K562 (cell line): ENCODE data around the gene POMT1. TPM values are rescaled to one million over a fixed set of nuclear protein-coding genes. Genes with fewer than 3 reads are reported as not detected.

ENCODE experiments used
- ELF2 ChIP-seq: fragments of 250-450 bp; sonication (Bioruptor Pico); IDR thresholded peaks from 2 replicates; pipeline ENCODE4 v1.5.0; 2021; ENCODE audit warnings: mild to moderate bottlenecking
- ETS2 ChIP-seq: IDR thresholded peaks from 2 replicates; pipeline ENCODE4 v1.6.1; 2016; ENCODE audit warnings: borderline replicate concordance, missing genetic modification characterization, mild to moderate bottlenecking, moderate library complexity, missing compliant biosample characterization; ENCODE audit not compliant: poor library complexity, severe bottlenecking
- GATAD2B ChIP-seq: fragments of 450-650 bp; IDR thresholded peaks from 2 replicates; pipeline ENCODE4 v1.6.1; 2017; ENCODE audit warnings: mild to moderate bottlenecking, borderline replicate concordance
- REST ChIP-seq, 2 experiments: fragments of 450-650 bp; formaldehyde crosslinking in 1 of 2; IDR thresholded peaks; 2 replicates each; pipeline versions ENCODE4 v1.4.0 to v1.6.1; 2014 to 2020; ENCODE audit warnings: mild to moderate bottlenecking in 2 of 2, borderline replicate concordance in 1 of 2, low read depth in 1 of 2
- ZBTB17 ChIP-seq: fragments of 450-650 bp; formaldehyde crosslinking; IDR thresholded peaks from 2 replicates; pipeline ENCODE4 v1.4.0; 2020; ENCODE audit warnings: mild to moderate bottlenecking
- polyA plus RNA-seq, 8 experiments: library from polyadenylated mRNA; depleted of rRNA in 4 of 8; stranded (reverse) in 5 of 8; unstranded in 3 of 8; fragments of >200 nt; fragmentation: Nextera tagmentation in 2 of 8; fragmentation: Illumina TruSeq in 1 of 8; extraction: Ambion mirVana in 2 of 8; extraction: Trizol in 1 of 8; gene quantifications; 2 replicates each; pipeline versions ENCODE4 v1.2.1 to v1.2.3, GENCODE V29; 2011 to 2014; ENCODE audit warnings: inconsistent platforms in 1 of 8, missing spikeins in 1 of 8
- total RNA-seq, 7 experiments: library from RNA; depleted of rRNA in 6 of 7; stranded (reverse); fragments of >200 nt in 6 of 7; fragmentation: Illumina TruSeq in 2 of 7; extraction: Trizol in 2 of 7; gene quantifications; 2 replicates each; pipeline versions ENCODE4 v1.2.1 to v1.2.3, GENCODE V29; 2011 to 2021; ENCODE audit warnings: low replicate concordance in 1 of 7
- TF ChIP-seq, protein P1 (sequence below): sonication (generic); formaldehyde crosslinking; IDR thresholded peaks from 2 replicates; pipeline ENCODE4 v1.8.1; 2023; ENCODE audit warnings: mild to moderate bottlenecking, missing genetic modification reagents

Gene POMT1
- total and polyA plus RNA-seq, 9 of the 15 experiments (the other 6 are each of a cell fraction or from before 2014, with no cell fraction given), result 1.8 to 23.5 (median 14.6) TPM

DNA sequence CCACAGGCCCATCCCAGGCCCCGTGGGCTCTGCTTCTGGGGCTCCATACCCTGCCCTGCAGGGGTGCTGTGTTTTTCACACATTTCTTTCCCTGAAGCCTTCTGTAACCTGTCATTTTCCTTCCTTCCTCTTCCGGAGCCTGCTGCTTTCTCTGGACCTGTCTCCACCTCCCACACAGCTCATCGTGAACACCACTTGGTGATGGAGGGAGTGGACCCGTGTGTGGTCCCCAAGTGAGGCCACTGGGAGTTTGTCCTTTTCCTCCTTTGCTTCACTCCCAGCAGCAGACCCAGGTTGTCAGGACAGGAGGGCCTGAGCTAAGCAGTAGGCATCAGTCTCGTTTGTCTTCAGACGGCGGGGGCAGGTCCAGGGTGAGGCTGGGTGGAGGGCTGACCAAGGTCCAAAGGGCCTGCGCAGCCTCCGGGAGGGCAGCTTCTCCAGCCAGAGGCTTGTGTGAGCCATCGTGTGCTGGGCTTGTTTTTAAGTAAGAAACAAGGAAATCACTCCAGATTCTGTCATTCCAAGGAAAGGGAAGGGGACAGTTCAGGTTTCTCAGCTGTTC lies 5.8 kb upstream of the POMT1 start (continued):
- TF ChIP-seq REST (IDR thresholded peaks at IDR 0.05; ENCODE audit: borderline replicate concordance) (no peak), REST (CRISPR knock-in tag; IDR thresholded peaks at IDR 0.05; ENCODE audit: low read depth) (no peak), ELF2 (CRISPR knock-in tag) (no peak), ZBTB17 (no peak), GATAD2B (no peak), ETS2 (tag) (no peak)
- TF ChIP-seq, protein P1, sequence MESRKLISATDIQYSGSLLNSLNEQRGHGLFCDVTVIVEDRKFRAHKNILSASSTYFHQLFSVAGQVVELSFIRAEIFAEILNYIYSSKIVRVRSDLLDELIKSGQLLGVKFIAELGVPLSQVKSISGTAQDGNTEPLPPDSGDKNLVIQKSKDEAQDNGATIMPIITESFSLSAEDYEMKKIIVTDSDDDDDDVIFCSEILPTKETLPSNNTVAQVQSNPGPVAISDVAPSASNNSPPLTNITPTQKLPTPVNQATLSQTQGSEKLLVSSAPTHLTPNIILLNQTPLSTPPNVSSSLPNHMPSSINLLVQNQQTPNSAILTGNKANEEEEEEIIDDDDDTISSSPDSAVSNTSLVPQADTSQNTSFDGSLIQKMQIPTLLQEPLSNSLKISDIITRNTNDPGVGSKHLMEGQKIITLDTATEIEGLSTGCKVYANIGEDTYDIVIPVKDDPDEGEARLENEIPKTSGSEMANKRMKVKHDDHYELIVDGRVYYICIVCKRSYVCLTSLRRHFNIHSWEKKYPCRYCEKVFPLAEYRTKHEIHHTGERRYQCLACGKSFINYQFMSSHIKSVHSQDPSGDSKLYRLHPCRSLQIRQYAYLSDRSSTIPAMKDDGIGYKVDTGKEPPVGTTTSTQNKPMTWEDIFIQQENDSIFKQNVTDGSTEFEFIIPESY, result no peak
